Omental fat pad (tissue), 4 donors: ENCODE measurements around the gene XRCC1. TPM values are rescaled to one million over a fixed set of nuclear protein-coding genes. Genes with fewer than 3 reads are reported as not detected.
A peak's percentile ranks its signal among the peaks of the same experiment; 100 is the strongest.

Experiments
- ATAC-seq: fragments of 150-250 bp; one replicate; pipeline ENCODE4 v1.9.1; 2016; ENCODE audit warnings: mild to moderate bottlenecking, moderate library complexity; ENCODE audit not compliant: low FRiP score
- DNase-seq: peaks from one replicate; pipeline ENCODE4 v3.0.0-alpha.2; 2019; ENCODE audit warnings: low spot score
- CTCF ChIP-seq, 3 donors: fragments of 450-650 bp; IDR thresholded peaks; one replicate each; pipeline ENCODE4 v1.5.1; 2016 to 2017; ENCODE audit warnings: antibody characterized with exemption in 3 of 3, mild to moderate bottlenecking in 3 of 3, moderate library complexity in 2 of 3
- total RNA-seq, 4 donors: library from RNA; depleted of rRNA; stranded (reverse); fragments of >200 nt; gene quantifications; one replicate each; pipeline ENCODE4 v1.1.0, GENCODE V29; 2016

The XRCC1 gene
- 10 to 100 TPM; 13.0 to 24.1 (median 15.8) TPM for total RNA-seq

GRCh38 chr19:43575156-43575950, at the start of gene XRCC1, which contains the start of gene PINLYP:
XRCC1 (minus strand) TSS chr19:43575527; CDS start chr19:43575458, 69 bp downstream.
PINLYP (plus strand) TSS chr19:43575801; CDS start chr19:43577192, 1,391 bp downstream.
- ATAC-seq (peak; percentile 99), DNase-seq (peak; percentile 78)
- no peak for TF ChIP-seq CTCF (IDR thresholded peaks at IDR 0.05)

- peak; percentile 36 for DNase-seq
- ATAC-seq = no peak
- no peak for TF ChIP-seq CTCF (IDR thresholded peaks at IDR 0.05)
Observed at GRCh38 chr19:43624933-43625332, 49.6 kb upstream of the XRCC1 start.

- ATAC-seq (no peak), DNase-seq (no peak)
- no peak for TF ChIP-seq CTCF (IDR thresholded peaks at IDR 0.05)
Observed at GRCh38 chr19:43623889-43624670, 48.8 kb upstream of the XRCC1 start.

GRCh38 chr19:43622956-43623355, 47.6 kb upstream of the XRCC1 start:
- no peak for ATAC-seq
- no peak for TF ChIP-seq CTCF (IDR thresholded peaks at IDR 0.05)
- no peak for DNase-seq

- no peak for TF ChIP-seq CTCF (IDR thresholded peaks at IDR 0.05)
- no peak for DNase-seq
- ATAC-seq = no peak
Observed at GRCh38 chr19:43622070-43622469, 46.7 kb upstream of the XRCC1 start.

GRCh38 chr19:43620061-43621001, 45.0 kb upstream of the XRCC1 start:
- ATAC-seq (no peak), DNase-seq (no peak)
- TF ChIP-seq CTCF (IDR thresholded peaks at IDR 0.05) = no peak
